Measurements from ENCODE around the gene TULP4.

GRCh38 chr6:158333094-158333493 lies 20.8 kb downstream of the TULP4 start:
- no peak for TF ChIP-seq SUZ12 (IDR thresholded peaks at IDR 0.05)
- TF ChIP-seq BHLHE40 (IDR thresholded peaks at IDR 0.05; ENCODE audit: borderline replicate concordance), result no peak
- no peak for TF ChIP-seq SP1 (IDR thresholded peaks at IDR 0.05)
- no peak for TF ChIP-seq ZNF384 (IDR thresholded peaks at IDR 0.05)
- TF ChIP-seq FOXM1 (IDR thresholded peaks at IDR 0.05; ENCODE audit: borderline replicate concordance), result no peak
- TF ChIP-seq L3MBTL2 (conservative IDR thresholded peaks at IDR 0.05), result no peak
- TF ChIP-seq HDGF (IDR thresholded peaks at IDR 0.05; ENCODE audit: borderline replicate concordance), result no peak
- TF ChIP-seq TARDBP (IDR thresholded peaks at IDR 0.05), result no peak
- TF ChIP-seq LEF1 (IDR thresholded peaks at IDR 0.05; ENCODE audit: borderline replicate concordance), result no peak
- TF ChIP-seq, protein P1, sequence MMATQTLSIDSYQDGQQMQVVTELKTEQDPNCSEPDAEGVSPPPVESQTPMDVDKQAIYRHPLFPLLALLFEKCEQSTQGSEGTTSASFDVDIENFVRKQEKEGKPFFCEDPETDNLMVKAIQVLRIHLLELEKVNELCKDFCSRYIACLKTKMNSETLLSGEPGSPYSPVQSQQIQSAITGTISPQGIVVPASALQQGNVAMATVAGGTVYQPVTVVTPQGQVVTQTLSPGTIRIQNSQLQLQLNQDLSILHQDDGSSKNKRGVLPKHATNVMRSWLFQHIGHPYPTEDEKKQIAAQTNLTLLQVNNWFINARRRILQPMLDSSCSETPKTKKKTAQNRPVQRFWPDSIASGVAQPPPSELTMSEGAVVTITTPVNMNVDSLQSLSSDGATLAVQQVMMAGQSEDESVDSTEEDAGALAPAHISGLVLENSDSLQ (IDR thresholded peaks at IDR 0.05), result no peak
